GM23248 (cell line): ENCODE measurements around the gene UPK1A. TPM values are rescaled to one million over a fixed set of nuclear protein-coding genes. Genes with fewer than 3 reads are reported as not detected.
"Not testable (repeated sequence)": the region's sequence is repeated elsewhere in the genome, so short reads cannot be mapped to it uniquely, and the experiment has no call there.

ENCODE experiments used
- DNase-seq: peaks from one replicate; pipeline ENCODE4 v3.0.0-alpha.2; 2015
- H2AFZ ChIP-seq: fragments of 200-600 bp; sonication (generic); 2 replicates; pipeline ENCODE4 v1.6.1; 2016; ENCODE audit warnings: antibody characterized with exemption
- H3F3A ChIP-seq: fragments of 200-600 bp; sonication (generic); 2 replicates; pipeline ENCODE4 v1.6.1; 2016; ENCODE audit warnings: mild to moderate bottlenecking, antibody characterized with exemption, mixed run types; ENCODE audit not compliant: insufficient read depth
- H3K27ac ChIP-seq: fragments of 200-600 bp; sonication (generic); 2 replicates; pipeline ENCODE4 v1.5.1; 2016; ENCODE audit warnings: mild to moderate bottlenecking
- H3K27me3 ChIP-seq: fragments of 200-600 bp; sonication (generic); replicated peaks from 2 replicates; pipeline ENCODE4 v1.6.1; 2016; ENCODE audit warnings: mild to moderate bottlenecking; ENCODE audit not compliant: insufficient read depth
- H3K36me3 ChIP-seq: fragments of 200-600 bp; sonication (generic); 2 replicates; pipeline ENCODE4 v1.6.1; 2016; ENCODE audit warnings: low read depth, mild to moderate bottlenecking
- H3K4me1 ChIP-seq: fragments of 200-600 bp; sonication (generic); 2 replicates; pipeline ENCODE4 v1.6.1; 2016; ENCODE audit warnings: mild to moderate bottlenecking; ENCODE audit not compliant: insufficient read depth
- H3K4me2 ChIP-seq: fragments of 200-600 bp; sonication (generic); one replicate; pipeline ENCODE4 v1.6.1; 2016; ENCODE audit warnings: mild to moderate bottlenecking; ENCODE audit not compliant: unreplicated experiment
- H3K4me3 ChIP-seq: fragments of 200-600 bp; sonication (generic); 2 replicates; pipeline ENCODE4 v1.5.1; 2016; ENCODE audit warnings: mild to moderate bottlenecking
- H3K79me2 ChIP-seq: fragments of 200-600 bp; sonication (generic); 2 replicates; pipeline ENCODE4 v1.6.1; 2016; ENCODE audit warnings: mild to moderate bottlenecking; ENCODE audit not compliant: insufficient read depth
- H3K9ac ChIP-seq: fragments of 200-600 bp; sonication (generic); 2 replicates; pipeline ENCODE4 v1.6.1; 2016; ENCODE audit warnings: mild to moderate bottlenecking
- H3K9me2 ChIP-seq: fragments of 200-600 bp; sonication (generic); 2 replicates; pipeline ENCODE4 v1.6.1; 2016; ENCODE audit warnings: mixed run types, mild to moderate bottlenecking, moderate library complexity; ENCODE audit not compliant: insufficient read depth
- H3K9me3 ChIP-seq: fragments of 200-600 bp; sonication (generic); one replicate; pipeline ENCODE4 v1.6.1; 2017; ENCODE audit warnings: low read depth
- H4K20me1 ChIP-seq: fragments of 200-600 bp; sonication (generic); 2 replicates; pipeline ENCODE4 v1.6.0; 2016; ENCODE audit not compliant: insufficient read depth
- EZH2 ChIP-seq: fragments of 200-600 bp; sonication (generic); IDR thresholded peaks from 2 replicates; pipeline ENCODE4 v1.6.1; 2018; ENCODE audit warnings: antibody characterized with exemption, mild to moderate bottlenecking; ENCODE audit not compliant: insufficient read depth, poor library complexity, severe bottlenecking
- EZH2phosphoT487 ChIP-seq: fragments of 200-600 bp; sonication (generic); IDR thresholded peaks from 2 replicates; pipeline ENCODE4 v1.6.1; 2018; ENCODE audit warnings: antibody characterized with exemption, moderate library complexity, mild to moderate bottlenecking, low read depth; ENCODE audit not compliant: insufficient read depth
- WGBS, 2 experiments: methylation state at CpG; one replicate each; pipeline ENCODE4 v1.1.6; 2015 to 2017; ENCODE audit warnings: low lambda C conversion rate in 2 of 2, low coverage in 1 of 2; ENCODE audit errors: missing lambda C conversion rate in 2 of 2; 5-methylcytosine and 5-hydroxymethylcytosine counted together
- in situ Hi-C: fragments of 300-500 bp; cut with MboI; formaldehyde crosslinking; loops from 2 replicates; pipeline ENCODE4 v1.15.0; 2020
- polyA plus RNA-seq: library from polyadenylated mRNA; unstranded; fragments of >200 nt; fragmentation: Nextera tagmentation; extraction: Ambion mirVana; gene quantifications from 2 replicates; pipeline ENCODE4 v1.2.1, GENCODE V29; 2016
- total RNA-seq: library from RNA; depleted of rRNA; stranded (reverse); fragments of >200 nt; shearing (Covaris generic); gene quantifications from 2 replicates; pipeline ENCODE4 v1.2.3, GENCODE V29; 2014

The UPK1A gene
- total and polyA plus RNA-seq, 2 experiments from 2014 or later, result not detected

DNA sequence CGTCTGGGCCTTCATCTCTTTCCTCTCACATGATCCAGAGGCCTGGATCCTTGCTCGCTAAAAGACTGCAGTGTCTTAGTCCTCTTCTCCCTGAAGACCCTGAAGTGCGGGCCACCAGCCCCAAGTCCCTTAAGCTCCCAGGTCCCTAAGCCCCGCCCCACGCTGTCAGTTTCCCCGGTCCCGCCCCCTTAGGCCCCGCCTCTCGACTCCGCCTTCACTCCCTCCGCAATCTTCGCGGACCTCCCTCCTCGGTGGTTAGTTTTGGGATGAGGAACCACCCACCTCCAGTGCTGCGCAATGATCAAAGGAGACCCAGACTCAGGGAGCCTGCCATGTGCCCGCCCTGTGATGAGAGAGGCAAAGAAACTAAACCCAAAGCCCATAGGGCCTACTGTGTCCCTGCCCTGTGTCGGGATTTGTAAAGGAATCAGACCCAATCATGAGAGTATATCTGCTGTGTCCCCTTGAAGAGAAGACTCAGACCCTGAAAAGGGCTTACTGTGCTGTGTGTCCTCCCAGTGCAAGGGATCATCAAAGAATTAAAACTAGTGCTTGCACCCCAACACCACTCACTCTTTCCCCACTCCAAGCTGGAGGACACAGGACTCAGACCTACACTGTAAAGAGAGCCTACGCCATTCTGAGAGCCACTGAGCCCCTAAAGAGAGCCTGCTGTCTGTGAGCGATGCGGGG, 21.2 kb upstream of the UPK1A start:
- TF ChIP-seq EZH2 (no peak), EZH2phosphoT487 (no peak)
- Histone ChIP-seq H3K4me2 (peak overlapping the region; percentile 94), H3K4me3 (peak overlapping the region; percentile 73), H3K4me1 (peaks cover 8% of the 10 kb centered on the region), H3K36me3 (no peaks in the 10 kb centered on the region), H3K79me2 (peaks cover 20% of the 10 kb centered on the region), H4K20me1 (no peaks in the 10 kb centered on the region), H3K9me3 (no peaks in the 10 kb centered on the region), H3K9ac (peak overlapping the region; percentile 34; the same call in 1 of the 2 replicates), H2AFZ (peak overlapping the region; percentile 96), H3K27me3 (no peaks in the 10 kb centered on the region), H3K9me2 (no peaks in the 10 kb centered on the region), H3K27ac (0 out of 2 replicates have a peak overlapping the region, but pooled peaks have one; percentile 25), H3F3A (no peaks in the 10 kb centered on the region)
- in situ Hi-C loops, result no loop called here
- peak; percentile 69 for DNase-seq
- WGBS, 2 experiments, result 16 to 20% methylated on average over 16 to 19 of the region's 20 CpGs

- H3K4me3 ChIP-seq, result no peak overlapping the region
- in situ Hi-C loops, result no loop called here
- H2AFZ ChIP-seq, result 0 out of 2 replicates have a peak overlapping the region, but pooled peaks have one; percentile 96
- H3K9ac ChIP-seq, result no peak overlapping the region
- no peaks in the 10 kb centered on the region for H3K27me3 ChIP-seq
- 70 to 72% methylated on average over 7 of the region's 7 CpGs for WGBS, 2 experiments
- TF ChIP-seq EZH2phosphoT487, result no peak
- TF ChIP-seq EZH2, result no peak
- DNase-seq, result no peak
- H3K36me3 ChIP-seq, result no peaks in the 10 kb centered on the region
- H4K20me1 ChIP-seq, result no peaks in the 10 kb centered on the region
- no peaks in the 10 kb centered on the region for H3K9me3 ChIP-seq
- peaks cover 28% of the 10 kb centered on the region for H3K79me2 ChIP-seq
- H3F3A ChIP-seq, result no peaks in the 10 kb centered on the region
- H3K4me2 ChIP-seq, result no peak overlapping the region
- H3K9me2 ChIP-seq, result no peaks in the 10 kb centered on the region
- H3K27ac ChIP-seq, result no peak overlapping the region
- peaks cover 8% of the 10 kb centered on the region for H3K4me1 ChIP-seq
These were observed 20.4 kb upstream of the UPK1A start for GRCh38 chr19:35645680-35646511.

DNA sequence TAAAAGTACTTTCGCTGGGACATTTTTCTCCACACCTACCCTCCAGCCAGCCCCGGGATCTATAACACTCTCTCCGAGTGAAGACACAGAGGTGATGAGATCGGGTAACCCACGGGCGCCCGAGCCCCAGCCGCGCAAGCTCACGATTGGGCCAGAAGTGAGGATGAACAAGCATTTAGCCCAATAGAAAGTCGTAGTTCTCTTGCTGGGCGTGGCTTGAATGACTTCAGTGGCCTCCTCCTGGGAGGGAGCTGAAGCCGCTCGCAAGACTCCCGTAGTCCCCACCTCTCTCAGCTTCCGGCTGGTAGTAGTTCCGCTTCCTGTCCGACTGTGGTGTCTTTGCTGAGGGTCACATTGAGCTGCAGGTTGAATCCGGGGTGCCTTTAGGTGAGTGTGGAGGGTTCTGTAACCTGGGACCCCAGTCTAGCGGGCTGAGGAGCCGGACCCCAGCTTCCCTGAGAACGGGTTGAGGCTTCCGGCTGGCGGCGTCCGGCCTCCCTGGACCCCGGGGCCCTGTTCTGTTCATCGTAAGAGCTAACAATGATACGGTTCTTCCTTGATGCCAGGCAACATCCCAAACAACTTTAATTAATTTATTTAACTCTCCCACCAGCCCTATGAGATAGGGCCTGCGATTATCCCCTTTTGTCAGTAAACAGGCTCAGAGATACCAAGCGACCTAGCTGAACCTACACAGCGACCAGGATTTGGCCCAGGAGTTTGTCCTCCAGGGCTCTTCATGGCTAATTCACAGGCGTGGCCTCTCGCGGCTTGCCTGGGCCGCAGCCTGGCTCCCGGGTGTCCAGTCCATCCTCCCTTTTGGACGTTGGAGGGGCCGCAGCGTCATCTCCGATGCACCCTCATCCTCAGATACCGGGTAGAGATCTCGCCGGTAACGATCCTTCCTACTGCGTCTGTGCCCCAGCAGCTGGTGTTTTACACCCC, 18.0 kb upstream of the UPK1A start, which contains the start of gene COX6B1:
Gene COX6B1 (plus strand): TSS at position 307 of the 945 bp plus-strand sequence. CDS start 2,921 bp downstream, outside the sequence.
- TF ChIP-seq EZH2phosphoT487 (no peak), EZH2 (no peak)
- in situ Hi-C loops, result no loop called here

DNA sequence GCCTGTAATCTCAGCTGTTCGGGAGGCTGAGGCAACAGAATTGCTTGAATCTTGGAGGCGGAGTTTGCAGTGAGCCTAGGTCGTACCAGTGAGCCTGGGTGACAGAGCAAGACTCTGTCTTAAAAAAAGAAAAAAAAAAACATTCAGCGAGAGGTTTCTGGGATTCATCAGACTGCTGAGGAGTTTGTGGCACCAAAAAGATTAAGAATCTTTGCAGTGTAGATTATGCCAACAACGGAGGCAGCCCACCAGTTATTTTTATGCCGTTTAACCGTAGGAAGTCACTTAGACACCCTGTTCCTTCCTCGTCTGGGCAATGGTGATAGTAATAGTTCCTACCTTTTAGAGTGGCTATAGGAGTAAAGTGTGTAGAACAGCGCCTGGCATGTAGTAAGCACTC, 15.7 kb upstream of the UPK1A start:
- H3K9me2 ChIP-seq, result no peaks in the 10 kb centered on the region
- no peaks in the 10 kb centered on the region for H3F3A ChIP-seq
- no peaks in the 10 kb centered on the region for H4K20me1 ChIP-seq
- TF ChIP-seq EZH2 (no peak), EZH2phosphoT487 (no peak)
- H3K79me2 ChIP-seq, result peaks cover 47% of the 10 kb centered on the region
- in situ Hi-C loops, result no loop called here
- no peak overlapping the region for H3K4me3 ChIP-seq
- no peaks in the 10 kb centered on the region for H3K9me3 ChIP-seq
- 91 to 94% methylated on average over 9 of the region's 9 CpGs for WGBS, 2 experiments
- H3K9ac ChIP-seq, result no peak overlapping the region
- H3K27me3 ChIP-seq, result no peaks in the 10 kb centered on the region
- DNase-seq, result no peak
- H3K36me3 ChIP-seq, result peaks cover 5% of the 10 kb centered on the region; the same call in 1 of the 2 replicates
- H3K4me1 ChIP-seq, result peaks cover 8% of the 10 kb centered on the region
- no peak overlapping the region for H3K27ac ChIP-seq
- no peak overlapping the region for H2AFZ ChIP-seq
- no peak overlapping the region for H3K4me2 ChIP-seq

More for the DNA sequence above, 18.0 kb upstream of the UPK1A start, which contains the start of gene COX6B1:
- H3K9ac ChIP-seq, result peak within 1 kb of the TSS; percentile 84
- 2% methylated on average over 46 of the region's 46 CpGs for WGBS, 2 experiments
- H3K9me3 ChIP-seq, result no peaks in the 10 kb centered on the region
- DNase-seq, result peak; percentile 99
- H3K36me3 ChIP-seq, result no peaks in the 10 kb centered on the region
- no peaks in the 10 kb centered on the region for H3K9me2 ChIP-seq
- H3F3A ChIP-seq, result no peaks in the 10 kb centered on the region
- peak within 1 kb of the TSS; percentile 93 for H3K4me3 ChIP-seq
- peak within 1 kb of the TSS; percentile 86 for H2AFZ ChIP-seq
- peaks cover 46% of the 10 kb centered on the region for H3K79me2 ChIP-seq
- peak within 1 kb of the TSS; percentile 94 for H3K4me2 ChIP-seq
- H3K4me1 ChIP-seq, result peaks cover 8% of the 10 kb centered on the region
- H4K20me1 ChIP-seq, result no peaks in the 10 kb centered on the region
- peak within 1 kb of the TSS; percentile 50 for H3K27ac ChIP-seq
- no peaks in the 10 kb centered on the region for H3K27me3 ChIP-seq

GRCh38 chr19:35654828-35655227, 11.5 kb upstream of the UPK1A start:
- H2AFZ ChIP-seq, H3K4me2 ChIP-seq, H3K4me1 ChIP-seq, H3K9me2 ChIP-seq, DNase-seq, in situ Hi-C loops, H3K27ac ChIP-seq, H3F3A ChIP-seq, H3K9me3 ChIP-seq, H3K4me3 ChIP-seq, H3K27me3 ChIP-seq, H4K20me1 ChIP-seq, H3K9ac ChIP-seq: not testable (repeated sequence)
- 91 to 92% methylated on average over 6 of the region's 6 CpGs for WGBS, 2 experiments
- Histone ChIP-seq H3K36me3 (peaks cover 27% of the 10 kb centered on the region; the same call in 1 of the 2 replicates), H3K79me2 (peaks cover 30% of the 10 kb centered on the region)
